GM18861 (cell line): Measurements from ENCODE around the gene MRPL16.
"Not testable (repeated sequence)": the region's sequence is repeated elsewhere in the genome, so short reads cannot be mapped to it uniquely, and the experiment has no call there.

ENCODE experiments used
- ATAC-seq: cut with Tn5 transposase; IDR thresholded peaks from one replicate; pipeline ENCODE4 v1.9.1; 2021; ENCODE audit not compliant: unreplicated experiment

The MRPL16 gene

GRCh38 chr11:59813364-59813763 is 2.8 kb upstream of the MRPL16 start:
- ATAC-seq, result no peak

GRCh38 chr11:59812220-59812619 is 1.6 kb upstream of the MRPL16 start:
- ATAC-seq, result no peak

- no peak for ATAC-seq
Observed at GRCh38 chr11:59810911-59811259, 307 bp upstream of the MRPL16 start.

GRCh38 chr11:59807047-59807610 is 3.4 kb downstream of the MRPL16 start:
- ATAC-seq, result no peak

- no peak for ATAC-seq
Observed at GRCh38 chr11:59804061-59804460, 6.5 kb downstream of the MRPL16 start.

- no peak for ATAC-seq
Observed at GRCh38 chr11:59802639-59803176, 7.9 kb downstream of the MRPL16 start.

- no peak for ATAC-seq
Observed at GRCh38 chr11:59801981-59802638, 8.5 kb downstream of the MRPL16 start.

GRCh38 chr11:59801160-59801706 is 9.3 kb downstream of the MRPL16 start:
- ATAC-seq, result no peak

GRCh38 chr11:59800390-59801025 is 10.1 kb downstream of the MRPL16 start:
- ATAC-seq, result no peak

GRCh38 chr11:59794417-59794816 is 16.2 kb downstream of the MRPL16 start:
- no peak for ATAC-seq

- ATAC-seq, result no peak
Observed at GRCh38 chr11:59792507-59792906, 18.1 kb downstream of the MRPL16 start.

GRCh38 chr11:59791639-59792038 is 18.9 kb downstream of the MRPL16 start:
- no peak for ATAC-seq

GRCh38 chr11:59787816-59788215 is 22.8 kb downstream of the MRPL16 start:
- no peak for ATAC-seq

- ATAC-seq, result no peak
Observed at GRCh38 chr11:59787255-59787588, 23.4 kb downstream of the MRPL16 start.

- no peak for ATAC-seq
Observed at GRCh38 chr11:59785818-59786217, 24.8 kb downstream of the MRPL16 start.

- ATAC-seq, result not testable (repeated sequence)
Observed at GRCh38 chr11:59784441-59784840, 26.1 kb downstream of the MRPL16 start.

- no peak for ATAC-seq
Observed at GRCh38 chr11:59783632-59784090, 26.9 kb downstream of the MRPL16 start.

GRCh38 chr11:59782080-59782479 is 28.5 kb downstream of the MRPL16 start:
- ATAC-seq, result no peak

- ATAC-seq, result no peak
Observed at GRCh38 chr11:59779487-59779886, 31.1 kb downstream of the MRPL16 start.

GRCh38 chr11:59778122-59778521 is 32.5 kb downstream of the MRPL16 start:
- ATAC-seq, result no peak

GRCh38 chr11:59777104-59777503 is 33.5 kb downstream of the MRPL16 start:
- no peak for ATAC-seq
